K562 (cell line): ENCODE results near the gene HOXB3. TPM values are rescaled to one million over a fixed set of nuclear protein-coding genes. Genes with fewer than 3 reads are reported as not detected.
A peak's percentile ranks its signal among the peaks of the same experiment; 100 is the strongest.

Experiments
- ATF1 ChIP-seq, 2 experiments: fragments of 450-650 bp in 1 of 2; IDR thresholded peaks; 2 replicates each; pipeline ENCODE4 v1.6.1; 2016; ENCODE audit warnings: missing compliant biosample characterization in 1 of 2, missing genetic modification characterization in 1 of 2
- ESRRA ChIP-seq: fragments of 450-650 bp; IDR thresholded peaks from 2 replicates; pipeline ENCODE4 v1.6.1; 2014; ENCODE audit warnings: low read depth, mild to moderate bottlenecking, moderate library complexity, borderline replicate concordance
- KLF6 ChIP-seq: fragments of 250-450 bp; sonication (Bioruptor Pico); IDR thresholded peaks from 2 replicates; pipeline ENCODE4 v1.4.0; 2020; ENCODE audit warnings: mild to moderate bottlenecking, moderate library complexity, borderline replicate concordance
- LEF1 ChIP-seq: fragments of 450-650 bp; IDR thresholded peaks from 2 replicates; pipeline ENCODE4 v1.6.1; 2016; ENCODE audit warnings: mild to moderate bottlenecking
- MCM5 ChIP-seq: fragments of 450-650 bp; IDR thresholded peaks from 2 replicates; pipeline ENCODE4 v1.6.1; 2016; ENCODE audit warnings: low read depth
- MYNN ChIP-seq, 2 experiments: sonication (generic); formaldehyde crosslinking in 1 of 2; IDR thresholded peaks; 2 replicates each; pipeline versions ENCODE4 v1.5.0 to v1.6.1; 2016 to 2020; ENCODE audit warnings: antibody characterized with exemption in 1 of 2, missing genetic modification reagents in 1 of 2
- NBN ChIP-seq: fragments of 450-650 bp; IDR thresholded peaks from 2 replicates; pipeline ENCODE4 v1.6.1; 2016; ENCODE audit warnings: low read depth, mild to moderate bottlenecking
- STAT5A ChIP-seq: IDR thresholded peaks from 2 replicates; pipeline ENCODE4 v1.6.1; 2012; ENCODE audit warnings: low read length, inconsistent platforms, borderline replicate concordance
- TAF7 ChIP-seq: fragments of 450-650 bp; IDR thresholded peaks from 2 replicates; pipeline ENCODE4 v1.6.1; 2016; ENCODE audit warnings: missing genetic modification characterization, missing compliant biosample characterization
- ZFP1 ChIP-seq: fragments of 450-650 bp; formaldehyde crosslinking; IDR thresholded peaks from 2 replicates; pipeline ENCODE4 v1.4.0; 2020; ENCODE audit warnings: mild to moderate bottlenecking, mixed read lengths
- ZNF3 ChIP-seq: fragments of 250-450 bp; sonication (Bioruptor Pico); IDR thresholded peaks from 2 replicates; pipeline ENCODE4 v1.5.0; 2021; ENCODE audit warnings: mild to moderate bottlenecking, moderate library complexity
- ZNF780A ChIP-seq: fragments of 250-450 bp; sonication (Bioruptor Pico); IDR thresholded peaks from 2 replicates; pipeline ENCODE4 v1.5.0; 2021; ENCODE audit warnings: mild to moderate bottlenecking
- ZSCAN29 ChIP-seq: fragments of 450-650 bp; IDR thresholded peaks from 2 replicates; pipeline ENCODE4 v1.6.1; 2017
- polyA plus RNA-seq, 8 experiments: library from polyadenylated mRNA; depleted of rRNA in 4 of 8; stranded (reverse) in 5 of 8; unstranded in 3 of 8; fragments of >200 nt; fragmentation: Nextera tagmentation in 2 of 8; fragmentation: Illumina TruSeq in 1 of 8; extraction: Ambion mirVana in 2 of 8; extraction: Trizol in 1 of 8; gene quantifications; 2 replicates each; pipeline versions ENCODE4 v1.2.1 to v1.2.3, GENCODE V29; 2011 to 2014; ENCODE audit warnings: inconsistent platforms in 1 of 8, missing spikeins in 1 of 8
- total RNA-seq, 7 experiments: library from RNA; depleted of rRNA in 6 of 7; stranded (reverse); fragments of >200 nt in 6 of 7; fragmentation: Illumina TruSeq in 2 of 7; extraction: Trizol in 2 of 7; gene quantifications; 2 replicates each; pipeline versions ENCODE4 v1.2.1 to v1.2.3, GENCODE V29; 2011 to 2021; ENCODE audit warnings: low replicate concordance in 1 of 7
- TF ChIP-seq, protein P1 (sequence below), 2 experiments: fragments of 450-650 bp in 1 of 2; sonication (generic) in 1 of 2; formaldehyde crosslinking; conservative IDR thresholded peaks; 2 replicates each; pipeline versions ENCODE4 v1.4.0 to v1.8.1; 2020 to 2022; ENCODE audit warnings: mild to moderate bottlenecking in 1 of 2, missing genetic modification reagents in 1 of 2
- TF ChIP-seq, protein P2 (sequence below), 3 experiments: fragments of 200-800 bp in 1 of 3; fragments of 250-450 bp in 1 of 3; fragments of 450-650 bp in 1 of 3; sonication (Bioruptor Pico) in 1 of 3; sonication (Bioruptor generic) in 1 of 3; formaldehyde crosslinking in 1 of 3; IDR thresholded peaks; 2 replicates each; pipeline versions ENCODE4 v1.6.1 to v1.8.0; 2016 to 2022; ENCODE audit warnings: mild to moderate bottlenecking in 2 of 3, missing genetic modification characterization in 2 of 3, missing compliant biosample characterization in 1 of 3, moderate library complexity in 1 of 3
- TF ChIP-seq, protein P3 (sequence below): fragments of 450-650 bp; formaldehyde crosslinking; IDR thresholded peaks from 2 replicates; pipeline ENCODE4 v1.4.0; 2022; ENCODE audit warnings: missing genetic modification characterization
- TF ChIP-seq, protein P4 (sequence below), 3 experiments: fragments of 200-800 bp in 1 of 3; sonication (Bioruptor generic) in 1 of 3; sonication (generic) in 1 of 3; formaldehyde crosslinking in 1 of 3; IDR thresholded peaks; 2 replicates each; pipeline versions ENCODE4 v1.6.1 to v1.8.0; 2016 to 2022; ENCODE audit warnings: mild to moderate bottlenecking in 2 of 3, missing compliant biosample characterization in 2 of 3, missing genetic modification characterization in 2 of 3, missing genetic modification reagents in 1 of 3
- TF ChIP-seq, protein P5 (sequence below): IDR thresholded peaks from 2 replicates; pipeline ENCODE4 v1.6.1; 2011; ENCODE audit not compliant: insufficient read length; ENCODE audit errors: extremely low read depth

The HOXB3 gene
- total and polyA plus RNA-seq, 9 of the 15 experiments (the other 6 are each of a cell fraction or from before 2014, with no cell fraction given): 2.4 to 41.3 (median 20.2) TPM

DNA sequence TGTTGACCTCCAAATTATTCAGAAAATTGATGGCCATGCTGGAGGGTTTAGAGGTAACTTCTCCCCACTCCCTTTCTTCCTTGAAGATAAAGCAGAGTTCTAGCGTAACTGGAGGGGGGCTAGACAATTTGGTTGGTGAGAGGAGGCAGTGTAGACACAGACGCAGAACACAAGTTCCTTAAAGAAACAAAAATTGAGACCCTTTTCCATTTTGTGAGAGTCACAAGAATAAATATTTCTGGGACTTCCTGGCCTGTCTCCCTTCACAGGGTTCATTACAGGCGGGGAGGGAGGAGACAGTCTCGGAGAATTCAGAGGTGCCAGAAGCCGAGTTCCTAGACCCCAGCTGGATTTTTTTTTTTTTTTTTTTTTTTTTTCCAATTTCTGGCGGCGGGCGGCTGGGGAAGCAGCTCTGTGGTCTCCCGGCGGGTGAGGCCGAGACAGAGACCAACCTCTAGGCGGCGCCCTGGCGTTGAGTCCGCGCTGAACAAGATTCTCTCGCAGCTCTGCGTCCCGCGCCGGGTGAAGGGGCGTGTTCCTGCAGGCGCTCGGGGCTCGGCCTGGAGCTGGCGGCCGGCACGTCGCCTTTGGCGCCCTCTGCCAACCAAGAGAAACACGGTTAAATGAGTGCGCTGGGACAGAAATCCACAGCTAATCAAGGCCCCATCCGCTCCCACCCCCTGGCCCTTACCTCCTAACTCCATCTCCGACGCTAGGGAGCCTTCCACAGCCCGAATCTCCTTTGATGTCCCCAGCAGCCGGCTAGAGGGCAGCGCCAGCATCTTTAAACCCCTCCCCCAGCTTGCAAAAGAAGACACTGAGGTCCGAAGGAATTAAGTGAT, 46.4 kb upstream of the HOXB3 start (continued):
- TF ChIP-seq, protein P1, sequence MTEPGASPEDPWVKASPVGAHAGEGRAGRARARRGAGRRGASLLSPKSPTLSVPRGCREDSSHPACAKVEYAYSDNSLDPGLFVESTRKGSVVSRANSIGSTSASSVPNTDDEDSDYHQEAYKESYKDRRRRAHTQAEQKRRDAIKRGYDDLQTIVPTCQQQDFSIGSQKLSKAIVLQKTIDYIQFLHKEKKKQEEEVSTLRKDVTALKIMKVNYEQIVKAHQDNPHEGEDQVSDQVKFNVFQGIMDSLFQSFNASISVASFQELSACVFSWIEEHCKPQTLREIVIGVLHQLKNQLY (CRISPR knock-in tag; conservative IDR thresholded peaks at IDR 0.05): no peak
- TF ChIP-seq TAF7 (tag): no peak
- TF ChIP-seq STAT5A: no peak
- TF ChIP-seq ESRRA: no peak; the same call in 1 of the 2 replicates
- TF ChIP-seq ATF1 (CRISPR knock-in tag; IDR thresholded peaks at IDR 0.05): no peak
- peak; percentile 38 for TF ChIP-seq ATF1 (tag; IDR thresholded peaks at IDR 0.05)
- no peak for TF ChIP-seq ZFP1 (CRISPR knock-in tag)
- 0 out of 2 replicates have a peak, but pooled peaks have one; percentile 38 for TF ChIP-seq NBN
- TF ChIP-seq LEF1: peak; percentile 57
- TF ChIP-seq ZSCAN29: no peak
- no peak for TF ChIP-seq ZNF3 (CRISPR knock-in tag)
- TF ChIP-seq, protein P2, sequence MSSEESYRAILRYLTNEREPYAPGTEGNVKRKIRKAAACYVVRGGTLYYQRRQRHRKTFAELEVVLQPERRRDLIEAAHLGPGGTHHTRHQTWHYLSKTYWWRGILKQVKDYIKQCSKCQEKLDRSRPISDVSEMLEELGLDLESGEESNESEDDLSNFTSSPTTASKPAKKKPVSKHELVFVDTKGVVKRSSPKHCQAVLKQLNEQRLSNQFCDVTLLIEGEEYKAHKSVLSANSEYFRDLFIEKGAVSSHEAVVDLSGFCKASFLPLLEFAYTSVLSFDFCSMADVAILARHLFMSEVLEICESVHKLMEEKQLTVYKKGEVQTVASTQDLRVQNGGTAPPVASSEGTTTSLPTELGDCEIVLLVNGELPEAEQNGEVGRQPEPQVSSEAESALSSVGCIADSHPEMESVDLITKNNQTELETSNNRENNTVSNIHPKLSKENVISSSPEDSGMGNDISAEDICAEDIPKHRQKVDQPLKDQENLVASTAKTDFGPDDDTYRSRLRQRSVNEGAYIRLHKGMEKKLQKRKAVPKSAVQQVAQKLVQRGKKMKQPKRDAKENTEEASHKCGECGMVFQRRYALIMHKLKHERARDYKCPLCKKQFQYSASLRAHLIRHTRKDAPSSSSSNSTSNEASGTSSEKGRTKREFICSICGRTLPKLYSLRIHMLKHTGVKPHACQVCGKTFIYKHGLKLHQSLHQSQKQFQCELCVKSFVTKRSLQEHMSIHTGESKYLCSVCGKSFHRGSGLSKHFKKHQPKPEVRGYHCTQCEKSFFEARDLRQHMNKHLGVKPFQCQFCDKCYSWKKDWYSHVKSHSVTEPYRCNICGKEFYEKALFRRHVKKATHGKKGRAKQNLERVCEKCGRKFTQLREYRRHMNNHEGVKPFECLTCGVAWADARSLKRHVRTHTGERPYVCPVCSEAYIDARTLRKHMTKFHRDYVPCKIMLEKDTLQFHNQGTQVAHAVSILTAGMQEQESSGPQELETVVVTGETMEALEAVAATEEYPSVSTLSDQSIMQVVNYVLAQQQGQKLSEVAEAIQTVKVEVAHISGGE (CRISPR knock-in tag; IDR thresholded peaks at IDR 0.05): no peak
- TF ChIP-seq ZNF780A (CRISPR knock-in tag): no peak
- TF ChIP-seq, protein P3, sequence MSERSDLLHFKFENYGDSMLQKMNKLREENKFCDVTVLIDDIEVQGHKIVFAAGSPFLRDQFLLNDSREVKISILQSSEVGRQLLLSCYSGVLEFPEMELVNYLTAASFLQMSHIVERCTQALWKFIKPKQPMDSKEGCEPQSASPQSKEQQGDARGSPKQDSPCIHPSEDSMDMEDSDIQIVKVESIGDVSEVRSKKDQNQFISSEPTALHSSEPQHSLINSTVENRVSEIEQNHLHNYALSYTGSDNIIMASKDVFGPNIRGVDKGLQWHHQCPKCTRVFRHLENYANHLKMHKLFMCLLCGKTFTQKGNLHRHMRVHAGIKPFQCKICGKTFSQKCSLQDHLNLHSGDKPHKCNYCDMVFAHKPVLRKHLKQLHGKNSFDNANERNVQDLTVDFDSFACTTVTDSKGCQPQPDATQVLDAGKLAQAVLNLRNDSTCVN (CRISPR knock-in tag): no peak
- TF ChIP-seq KLF6 (CRISPR knock-in tag): no peak
- TF ChIP-seq, protein P4, sequence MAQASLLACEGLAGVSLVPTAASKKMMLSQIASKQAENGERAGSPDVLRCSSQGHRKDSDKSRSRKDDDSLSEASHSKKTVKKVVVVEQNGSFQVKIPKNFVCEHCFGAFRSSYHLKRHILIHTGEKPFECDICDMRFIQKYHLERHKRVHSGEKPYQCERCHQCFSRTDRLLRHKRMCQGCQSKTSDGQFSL (CRISPR knock-in tag; IDR thresholded peaks at IDR 0.05): no peak
- TF ChIP-seq, protein P4 (tag; IDR thresholded peaks at IDR 0.05): no peak
- TF ChIP-seq MYNN (IDR thresholded peaks at IDR 0.05): 0 out of 2 replicates have a peak, but pooled peaks have one; percentile 11
- no peak for TF ChIP-seq MYNN (CRISPR knock-in tag; IDR thresholded peaks at IDR 0.05)
- no peak for TF ChIP-seq MCM5
- TF ChIP-seq, protein P5, sequence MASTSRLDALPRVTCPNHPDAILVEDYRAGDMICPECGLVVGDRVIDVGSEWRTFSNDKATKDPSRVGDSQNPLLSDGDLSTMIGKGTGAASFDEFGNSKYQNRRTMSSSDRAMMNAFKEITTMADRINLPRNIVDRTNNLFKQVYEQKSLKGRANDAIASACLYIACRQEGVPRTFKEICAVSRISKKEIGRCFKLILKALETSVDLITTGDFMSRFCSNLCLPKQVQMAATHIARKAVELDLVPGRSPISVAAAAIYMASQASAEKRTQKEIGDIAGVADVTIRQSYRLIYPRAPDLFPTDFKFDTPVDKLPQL: no peak
